ENCODE measurements around the gene BCOR.

DNA sequence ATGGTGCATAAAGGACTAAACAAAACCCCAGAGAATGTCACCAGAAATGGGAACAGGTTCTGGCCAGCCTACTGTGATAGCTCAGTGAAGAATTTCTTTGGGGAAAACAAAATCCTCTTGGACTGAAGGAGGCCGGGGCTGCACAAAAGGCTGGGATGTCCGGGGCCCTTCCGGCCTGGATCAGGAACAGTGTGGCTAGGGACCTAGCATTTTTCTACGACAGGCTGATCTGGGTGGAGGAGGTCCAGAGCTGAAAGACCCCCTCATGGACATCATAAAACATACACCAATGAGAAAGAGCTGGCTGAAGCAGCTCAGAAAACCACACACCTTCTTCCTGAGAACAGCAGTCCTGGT lies 94.7 kb downstream of the BCOR start:
- TF ChIP-seq, protein P1, sequence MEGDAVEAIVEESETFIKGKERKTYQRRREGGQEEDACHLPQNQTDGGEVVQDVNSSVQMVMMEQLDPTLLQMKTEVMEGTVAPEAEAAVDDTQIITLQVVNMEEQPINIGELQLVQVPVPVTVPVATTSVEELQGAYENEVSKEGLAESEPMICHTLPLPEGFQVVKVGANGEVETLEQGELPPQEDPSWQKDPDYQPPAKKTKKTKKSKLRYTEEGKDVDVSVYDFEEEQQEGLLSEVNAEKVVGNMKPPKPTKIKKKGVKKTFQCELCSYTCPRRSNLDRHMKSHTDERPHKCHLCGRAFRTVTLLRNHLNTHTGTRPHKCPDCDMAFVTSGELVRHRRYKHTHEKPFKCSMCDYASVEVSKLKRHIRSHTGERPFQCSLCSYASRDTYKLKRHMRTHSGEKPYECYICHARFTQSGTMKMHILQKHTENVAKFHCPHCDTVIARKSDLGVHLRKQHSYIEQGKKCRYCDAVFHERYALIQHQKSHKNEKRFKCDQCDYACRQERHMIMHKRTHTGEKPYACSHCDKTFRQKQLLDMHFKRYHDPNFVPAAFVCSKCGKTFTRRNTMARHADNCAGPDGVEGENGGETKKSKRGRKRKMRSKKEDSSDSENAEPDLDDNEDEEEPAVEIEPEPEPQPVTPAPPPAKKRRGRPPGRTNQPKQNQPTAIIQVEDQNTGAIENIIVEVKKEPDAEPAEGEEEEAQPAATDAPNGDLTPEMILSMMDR (conservative IDR thresholded peaks at IDR 0.05): no peak
- TF ChIP-seq EZH2 (IDR thresholded peaks at IDR 0.05; ENCODE audit: low read depth): no peak

All from PC-9 (cell line).